HS-5 (cell line): ENCODE measurements around the gene YAP1.
"Not testable (repeated sequence)": the region's sequence is repeated elsewhere in the genome, so short reads cannot be mapped to it uniquely, and the experiment has no call there.

ENCODE experiments used
- DNase-seq: peaks from one replicate; pipeline ENCODE4 v3.0.0-alpha.2; 2012; ENCODE audit warnings: low read depth

YAP1 gene

GRCh38 chr11:102241026-102241425, 130.8 kb downstream of the YAP1 start:
- DNase-seq = no peak

GRCh38 chr11:102243399-102243884, 133.2 kb downstream of the YAP1 start:
- DNase-seq = no peak

- peak; percentile 95 for DNase-seq
Observed at GRCh38 chr11:102244681-102245409, 134.6 kb downstream of the YAP1 start.

- DNase-seq = no peak
Observed at GRCh38 chr11:102251423-102251822, 141.2 kb downstream of the YAP1 start.

- DNase-seq = no peak
Observed at GRCh38 chr11:102252339-102252891, 142.2 kb downstream of the YAP1 start.

GRCh38 chr11:102253020-102253715, 142.9 kb downstream of the YAP1 start:
- no peak for DNase-seq

GRCh38 chr11:102254047-102254446, 143.8 kb downstream of the YAP1 start:
- DNase-seq = no peak

- peak; percentile 91 for DNase-seq
Observed at GRCh38 chr11:102256251-102256650, 146.0 kb downstream of the YAP1 start.

- DNase-seq = no peak
Observed at GRCh38 chr11:102260241-102260640, 150.0 kb downstream of the YAP1 start.

GRCh38 chr11:102263379-102264003, 153.2 kb downstream of the YAP1 start:
- DNase-seq = no peak

- DNase-seq = not testable (repeated sequence)
Observed at GRCh38 chr11:102264704-102265103, 154.5 kb downstream of the YAP1 start.

GRCh38 chr11:102266099-102266498, 155.9 kb downstream of the YAP1 start:
- no peak for DNase-seq

- DNase-seq = peak; percentile 78
Observed at GRCh38 chr11:102267609-102268008, 157.4 kb downstream of the YAP1 start.

GRCh38 chr11:102268083-102268984, 158.1 kb downstream of the YAP1 start:
- DNase-seq = peak; percentile 73

- no peak for DNase-seq
Observed at GRCh38 chr11:102268985-102269470, 158.8 kb downstream of the YAP1 start.

- peak; percentile 79 for DNase-seq
Observed at GRCh38 chr11:102269927-102270326, 159.7 kb downstream of the YAP1 start.

- no peak for DNase-seq
Observed at GRCh38 chr11:102272047-102272824, 162.0 kb downstream of the YAP1 start.

GRCh38 chr11:102274628-102275027, 164.4 kb downstream of the YAP1 start:
- DNase-seq = no peak

GRCh38 chr11:102276362-102276761, 166.1 kb downstream of the YAP1 start:
- DNase-seq = no peak

- DNase-seq = peak; percentile 48
Observed at GRCh38 chr11:102276783-102277182, 166.5 kb downstream of the YAP1 start.
